Stomach (tissue), 4 donors: ENCODE measurements around the gene TIGD3.

Experiments
- EP300 ChIP-seq: sonication (generic); formaldehyde crosslinking; IDR thresholded peaks from one replicate; pipeline ENCODE4 v1.6.1; 2017; ENCODE audit warnings: antibody characterized with exemption
- POLR2AphosphoS5 ChIP-seq, 3 donors: sonication (generic); formaldehyde crosslinking; IDR thresholded peaks; one replicate each; pipeline ENCODE4 v1.6.1; 2016; ENCODE audit warnings: antibody characterized with exemption in 3 of 3
- TF ChIP-seq, protein P1 (sequence below), 7 experiments: fragments of 450-650 bp in 4 of 7; fragments of 200-600 bp in 3 of 7; sonication (generic) in 3 of 7; IDR thresholded peaks; one replicate each; pipeline ENCODE4 v1.5.1; 2016 to 2019; ENCODE audit warnings: antibody characterized with exemption in 7 of 7, control low read depth in 2 of 7, mild to moderate bottlenecking in 1 of 7

DNA sequence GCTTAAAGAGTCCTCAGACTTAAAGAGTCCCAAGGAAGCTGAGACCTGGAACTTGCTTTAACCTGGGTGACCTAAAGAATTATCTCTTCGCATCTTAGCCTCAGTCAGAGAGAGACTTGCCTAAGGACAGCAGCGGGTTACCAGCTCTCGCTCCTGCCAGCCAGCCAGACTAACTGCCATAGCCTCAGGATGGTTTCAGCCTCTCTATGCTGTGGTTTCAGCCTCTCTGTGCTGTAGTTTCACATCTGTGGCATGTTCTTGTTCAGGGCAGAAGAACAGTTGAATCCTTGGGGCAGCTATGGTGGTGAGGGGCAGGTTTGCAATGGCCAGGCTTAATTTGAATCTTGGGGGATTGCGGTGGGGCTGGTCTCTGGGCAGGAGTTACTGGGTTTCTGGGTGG lies 34.2 kb downstream of the TIGD3 start:
- TF ChIP-seq, protein P1, sequence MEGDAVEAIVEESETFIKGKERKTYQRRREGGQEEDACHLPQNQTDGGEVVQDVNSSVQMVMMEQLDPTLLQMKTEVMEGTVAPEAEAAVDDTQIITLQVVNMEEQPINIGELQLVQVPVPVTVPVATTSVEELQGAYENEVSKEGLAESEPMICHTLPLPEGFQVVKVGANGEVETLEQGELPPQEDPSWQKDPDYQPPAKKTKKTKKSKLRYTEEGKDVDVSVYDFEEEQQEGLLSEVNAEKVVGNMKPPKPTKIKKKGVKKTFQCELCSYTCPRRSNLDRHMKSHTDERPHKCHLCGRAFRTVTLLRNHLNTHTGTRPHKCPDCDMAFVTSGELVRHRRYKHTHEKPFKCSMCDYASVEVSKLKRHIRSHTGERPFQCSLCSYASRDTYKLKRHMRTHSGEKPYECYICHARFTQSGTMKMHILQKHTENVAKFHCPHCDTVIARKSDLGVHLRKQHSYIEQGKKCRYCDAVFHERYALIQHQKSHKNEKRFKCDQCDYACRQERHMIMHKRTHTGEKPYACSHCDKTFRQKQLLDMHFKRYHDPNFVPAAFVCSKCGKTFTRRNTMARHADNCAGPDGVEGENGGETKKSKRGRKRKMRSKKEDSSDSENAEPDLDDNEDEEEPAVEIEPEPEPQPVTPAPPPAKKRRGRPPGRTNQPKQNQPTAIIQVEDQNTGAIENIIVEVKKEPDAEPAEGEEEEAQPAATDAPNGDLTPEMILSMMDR (IDR thresholded peaks at IDR 0.05): no peak
- TF ChIP-seq POLR2AphosphoS5 (IDR thresholded peaks at IDR 0.05) (no peak), EP300 (no peak)
